GM23338 (cell line): ENCODE data around the gene PARP9.

Experiments used
- EZH2phosphoT487 ChIP-seq: fragments of 200-600 bp; sonication (generic); IDR thresholded peaks from one replicate; pipeline ENCODE4 v1.8.1; 2018; ENCODE audit warnings: antibody characterized with exemption; ENCODE audit not compliant: unreplicated experiment
- TF ChIP-seq, protein P1 (sequence below), 2 experiments: fragments of 200-600 bp in 1 of 2; sonication (generic) in 1 of 2; conservative IDR thresholded peaks; 2 replicates each; pipeline versions ENCODE4 v1.5.1 to v1.6.1; 2016 to 2017; ENCODE audit warnings: antibody characterized with exemption in 2 of 2, low read depth in 2 of 2, mild to moderate bottlenecking in 2 of 2, moderate library complexity in 1 of 2

DNA sequence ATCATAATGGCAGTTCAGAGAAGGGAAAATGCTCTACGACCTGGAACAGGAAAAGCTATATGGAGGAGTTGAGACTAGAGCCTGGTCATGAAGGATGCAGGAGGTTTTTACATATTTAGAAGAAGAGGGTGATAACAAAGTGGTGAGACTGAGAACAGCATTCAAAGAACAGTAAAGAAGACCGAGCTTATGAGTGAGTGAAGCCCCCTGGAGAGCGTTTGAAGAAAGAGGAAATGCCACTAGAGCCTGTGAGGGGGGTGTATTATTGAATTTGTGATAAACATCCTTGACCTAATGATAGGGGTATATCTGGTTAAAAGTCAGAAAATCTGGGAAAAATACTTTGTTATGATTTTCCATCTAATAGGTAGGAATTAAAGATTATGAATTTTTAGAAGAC lies 4.2 kb downstream of the PARP9 start:
- TF ChIP-seq, protein P1, sequence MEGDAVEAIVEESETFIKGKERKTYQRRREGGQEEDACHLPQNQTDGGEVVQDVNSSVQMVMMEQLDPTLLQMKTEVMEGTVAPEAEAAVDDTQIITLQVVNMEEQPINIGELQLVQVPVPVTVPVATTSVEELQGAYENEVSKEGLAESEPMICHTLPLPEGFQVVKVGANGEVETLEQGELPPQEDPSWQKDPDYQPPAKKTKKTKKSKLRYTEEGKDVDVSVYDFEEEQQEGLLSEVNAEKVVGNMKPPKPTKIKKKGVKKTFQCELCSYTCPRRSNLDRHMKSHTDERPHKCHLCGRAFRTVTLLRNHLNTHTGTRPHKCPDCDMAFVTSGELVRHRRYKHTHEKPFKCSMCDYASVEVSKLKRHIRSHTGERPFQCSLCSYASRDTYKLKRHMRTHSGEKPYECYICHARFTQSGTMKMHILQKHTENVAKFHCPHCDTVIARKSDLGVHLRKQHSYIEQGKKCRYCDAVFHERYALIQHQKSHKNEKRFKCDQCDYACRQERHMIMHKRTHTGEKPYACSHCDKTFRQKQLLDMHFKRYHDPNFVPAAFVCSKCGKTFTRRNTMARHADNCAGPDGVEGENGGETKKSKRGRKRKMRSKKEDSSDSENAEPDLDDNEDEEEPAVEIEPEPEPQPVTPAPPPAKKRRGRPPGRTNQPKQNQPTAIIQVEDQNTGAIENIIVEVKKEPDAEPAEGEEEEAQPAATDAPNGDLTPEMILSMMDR (conservative IDR thresholded peaks at IDR 0.05; ENCODE audit: low read depth in 2 of 2), result no peak
- TF ChIP-seq EZH2phosphoT487, result no peak
